GM18526 (cell line): Measurements from ENCODE around the gene PTK6.

Source experiments
- POLR2A ChIP-seq: IDR thresholded peaks from 3 replicates; pipeline ENCODE4 v1.6.1; 2011; ENCODE audit not compliant: insufficient read length; ENCODE audit errors: extremely low read depth

The PTK6 gene

DNA sequence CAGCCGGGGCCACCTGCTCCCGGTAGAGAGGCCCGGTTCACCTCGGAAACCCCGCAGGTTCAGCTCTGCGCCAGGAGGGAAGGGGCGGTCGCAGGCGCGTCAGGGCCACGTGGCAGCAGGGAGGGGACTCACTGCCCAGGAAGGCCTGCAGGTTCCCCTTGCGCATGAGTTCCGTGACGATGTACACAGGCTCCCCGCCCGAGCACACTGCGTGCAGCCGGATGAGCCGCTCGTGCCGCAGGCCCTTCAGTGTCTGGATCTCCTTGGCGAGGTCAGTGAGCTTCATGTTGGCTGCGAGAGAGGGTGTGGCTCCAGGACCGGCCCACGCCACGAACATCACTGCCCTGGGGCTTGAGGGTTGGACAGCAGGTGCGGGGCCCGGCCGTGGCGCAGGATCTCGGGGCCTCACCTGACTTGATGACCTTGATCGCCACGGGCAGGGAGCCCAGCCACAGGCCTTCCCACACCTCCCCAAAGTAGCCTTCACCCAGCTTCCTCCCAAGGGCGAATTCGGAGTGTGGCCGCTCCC lies 4.9 kb upstream of the PTK6 start:
- no peak for TF ChIP-seq POLR2A

DNA sequence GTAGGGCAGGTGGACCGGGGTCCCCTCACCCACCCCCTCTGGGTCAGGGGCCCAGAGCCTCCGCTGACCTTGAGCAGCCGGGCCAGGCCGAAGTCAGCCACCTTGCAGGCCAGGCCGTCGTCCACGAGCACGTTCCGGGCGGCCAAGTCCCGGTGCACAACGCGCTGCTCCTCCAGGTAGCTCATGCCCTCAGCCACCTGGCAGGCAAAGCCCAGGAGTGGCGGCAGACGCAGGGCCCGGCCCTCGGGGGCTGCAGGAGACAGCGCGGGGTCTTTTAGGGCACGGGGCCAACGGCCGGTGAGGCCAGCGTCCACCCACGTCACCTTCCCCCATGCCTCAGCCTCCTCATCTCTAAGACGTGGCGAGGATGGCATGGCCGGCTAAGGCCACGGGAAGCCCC lies 4.2 kb upstream of the PTK6 start:
- TF ChIP-seq POLR2A: no peak

DNA sequence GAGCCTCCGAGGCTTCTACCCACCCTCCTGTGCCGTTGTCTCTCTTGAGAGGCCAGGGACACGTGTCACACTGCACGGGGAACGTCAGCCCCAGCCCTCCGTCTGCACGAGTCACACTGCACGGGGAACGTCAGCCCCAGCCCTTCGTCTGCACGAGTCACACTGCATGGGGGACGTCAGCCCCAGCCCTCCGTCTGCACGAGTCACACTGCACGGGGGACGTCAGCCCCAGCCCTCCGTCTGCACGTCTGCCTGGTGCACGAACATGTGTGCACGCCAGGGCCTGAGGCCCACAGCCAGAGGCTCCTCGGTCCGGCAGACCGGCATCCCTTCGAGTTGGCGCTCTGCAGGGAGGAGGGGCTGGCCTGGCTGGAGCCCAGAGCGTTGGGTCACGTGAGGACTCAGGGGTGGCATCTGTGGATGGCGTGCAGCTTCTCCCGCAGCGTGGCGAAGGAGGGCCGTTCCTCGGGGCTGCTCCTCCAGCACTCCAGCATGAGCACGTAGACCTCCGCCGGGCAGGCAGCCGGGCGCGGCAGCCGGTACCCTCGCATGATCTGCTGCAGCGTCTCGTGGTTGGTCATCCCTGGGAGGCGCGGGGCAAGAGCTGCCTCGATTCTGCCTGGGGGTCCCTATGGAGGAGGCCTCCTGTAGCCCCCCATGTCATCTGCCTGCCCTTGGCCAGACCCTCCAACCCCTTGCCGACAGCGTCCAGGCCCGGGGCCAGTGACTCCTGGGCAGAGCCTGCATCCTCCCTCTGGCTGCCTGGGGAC lies 3.4 kb upstream of the PTK6 start:
- no peak for TF ChIP-seq POLR2A

DNA sequence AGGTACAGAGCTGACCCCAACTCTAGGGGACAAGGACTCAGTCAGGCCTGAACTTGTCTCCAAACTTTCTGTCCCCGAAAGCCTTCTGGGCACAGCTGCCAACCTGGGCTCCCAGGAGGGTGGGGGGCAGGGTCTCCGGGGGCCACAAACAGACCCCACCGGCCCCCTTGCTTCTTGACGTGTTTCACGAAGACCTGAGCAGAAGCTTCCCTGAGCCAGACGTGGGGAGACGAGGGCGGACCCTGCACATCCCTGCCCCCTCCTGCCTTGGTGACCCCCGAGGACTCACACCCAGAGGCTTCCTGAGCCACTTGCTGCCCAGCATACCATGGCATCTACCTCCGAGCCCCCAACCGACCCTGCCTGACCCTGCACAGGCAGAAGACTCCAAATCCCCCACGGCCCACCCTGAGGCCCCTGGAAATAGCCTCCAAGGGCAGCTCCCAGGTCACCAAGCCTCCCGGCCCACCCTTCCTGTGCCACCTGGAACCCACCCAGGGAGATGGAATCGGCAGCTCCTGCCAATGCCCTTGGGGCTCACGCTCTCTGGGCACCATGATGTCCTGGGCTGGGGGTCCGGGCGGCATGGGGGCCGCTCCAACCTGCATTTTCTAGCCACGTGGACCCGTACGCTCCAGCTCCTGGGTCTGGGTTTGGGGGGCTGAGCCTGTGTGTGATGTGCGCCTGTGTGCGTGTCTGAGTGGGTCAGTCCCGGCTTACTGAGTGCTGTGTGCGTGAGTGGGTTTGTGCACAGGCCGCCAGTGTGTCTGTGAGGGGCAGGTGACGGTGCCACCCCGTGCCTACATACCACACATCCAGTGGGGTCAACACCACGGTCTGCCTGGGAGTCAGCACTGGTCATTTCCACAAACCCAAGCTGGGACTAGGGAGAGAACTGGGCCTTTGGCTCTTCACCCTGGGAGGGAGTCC lies 2.5 kb upstream of the PTK6 start:
- TF ChIP-seq POLR2A: no peak

DNA sequence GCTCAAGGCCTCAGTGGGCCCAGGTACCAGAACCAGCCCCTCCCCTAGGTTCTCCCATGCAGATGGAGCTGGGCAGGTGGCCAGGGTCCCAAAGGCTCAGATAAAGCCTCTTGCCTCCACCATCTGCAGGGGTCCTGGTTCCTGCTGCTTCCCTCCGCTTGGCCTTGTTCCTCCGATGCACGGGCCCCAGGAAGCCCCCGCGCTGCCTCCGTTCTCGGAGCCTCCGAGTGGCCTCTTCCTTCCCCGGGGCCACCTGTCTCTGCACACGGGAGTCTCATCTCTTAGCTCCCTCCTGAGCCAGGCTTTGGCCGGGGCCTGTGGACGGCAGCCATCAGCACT lies 1.9 kb upstream of the PTK6 start:
- no peak for TF ChIP-seq POLR2A

DNA sequence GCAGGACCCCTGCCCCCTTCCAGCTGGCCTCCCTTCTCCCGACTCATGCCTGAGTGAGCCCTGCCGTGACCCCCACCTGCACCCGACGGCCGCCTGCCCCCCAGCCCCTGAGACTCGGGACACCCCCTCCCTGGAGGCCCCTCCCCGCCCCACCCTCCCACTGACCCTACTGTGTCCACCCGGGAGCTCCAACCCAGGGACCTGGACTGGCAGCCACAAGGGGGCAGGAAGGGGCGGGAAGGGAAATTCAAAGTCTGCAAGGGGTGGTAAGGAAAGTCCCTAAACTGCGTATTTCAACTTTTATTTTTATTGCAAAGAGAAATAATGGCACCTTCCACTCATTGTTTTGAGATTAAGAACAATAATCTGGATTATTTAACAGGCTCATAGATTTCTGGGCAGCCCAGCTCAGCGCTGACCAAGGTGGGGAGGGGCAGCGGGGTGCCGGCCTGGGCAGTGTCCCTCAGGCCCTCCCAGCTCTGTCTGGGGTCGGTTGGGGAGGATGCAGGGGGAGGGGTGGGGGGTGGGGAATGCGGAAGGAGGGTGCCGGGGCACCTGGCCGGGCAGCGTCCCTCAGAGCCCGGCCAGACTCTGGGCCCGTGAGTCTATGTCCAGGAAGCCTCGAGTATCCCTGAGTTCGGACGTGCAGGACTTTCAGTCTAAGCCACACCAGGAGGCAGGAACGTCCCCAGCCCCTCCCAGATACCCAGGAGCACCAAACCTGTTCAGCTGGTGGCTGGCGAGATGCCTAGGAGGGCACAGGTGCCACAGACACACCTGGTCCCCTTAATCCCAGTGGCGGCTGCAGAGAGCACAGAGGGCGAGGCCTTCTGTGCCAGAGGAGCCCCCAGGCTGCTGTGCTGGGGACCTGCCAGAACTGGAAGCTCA lies 1.3 kb upstream of the PTK6 start:
- no peak for TF ChIP-seq POLR2A

DNA sequence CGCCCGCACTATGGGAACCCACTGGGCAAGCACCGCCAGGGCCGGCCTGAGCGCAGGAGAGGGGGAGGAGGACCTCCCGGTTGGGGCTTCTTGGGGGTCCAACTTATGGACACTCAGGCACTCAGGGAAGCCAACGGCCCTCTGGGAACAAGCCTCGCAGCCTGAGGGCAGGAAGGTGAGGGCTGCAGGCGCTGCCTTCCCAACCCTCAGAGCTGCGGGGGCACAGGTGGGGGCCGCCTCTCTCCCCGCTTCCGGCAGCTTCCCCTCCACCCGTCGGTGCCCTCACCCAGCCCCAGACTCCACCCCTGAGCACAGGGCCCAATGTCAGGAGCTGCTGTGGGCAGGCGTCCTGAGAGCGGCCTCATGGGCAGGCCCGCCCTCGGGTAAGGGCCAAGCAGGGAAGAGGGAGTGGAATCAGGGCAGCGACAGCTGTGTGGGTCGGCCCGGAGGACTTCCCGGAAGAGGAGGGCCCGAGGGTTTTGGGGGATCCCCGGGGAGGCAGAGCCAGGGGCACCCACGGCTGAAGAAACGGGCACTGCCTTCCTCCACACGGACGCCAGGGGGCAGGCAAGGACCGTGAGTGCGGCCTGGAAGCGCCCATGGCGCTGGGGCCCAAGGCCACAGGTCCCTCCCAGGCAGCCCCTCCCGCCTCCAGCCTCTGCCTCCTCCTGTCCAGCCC lies 488 bp upstream of the PTK6 start:
- peak; percentile 73 for TF ChIP-seq POLR2A

DNA sequence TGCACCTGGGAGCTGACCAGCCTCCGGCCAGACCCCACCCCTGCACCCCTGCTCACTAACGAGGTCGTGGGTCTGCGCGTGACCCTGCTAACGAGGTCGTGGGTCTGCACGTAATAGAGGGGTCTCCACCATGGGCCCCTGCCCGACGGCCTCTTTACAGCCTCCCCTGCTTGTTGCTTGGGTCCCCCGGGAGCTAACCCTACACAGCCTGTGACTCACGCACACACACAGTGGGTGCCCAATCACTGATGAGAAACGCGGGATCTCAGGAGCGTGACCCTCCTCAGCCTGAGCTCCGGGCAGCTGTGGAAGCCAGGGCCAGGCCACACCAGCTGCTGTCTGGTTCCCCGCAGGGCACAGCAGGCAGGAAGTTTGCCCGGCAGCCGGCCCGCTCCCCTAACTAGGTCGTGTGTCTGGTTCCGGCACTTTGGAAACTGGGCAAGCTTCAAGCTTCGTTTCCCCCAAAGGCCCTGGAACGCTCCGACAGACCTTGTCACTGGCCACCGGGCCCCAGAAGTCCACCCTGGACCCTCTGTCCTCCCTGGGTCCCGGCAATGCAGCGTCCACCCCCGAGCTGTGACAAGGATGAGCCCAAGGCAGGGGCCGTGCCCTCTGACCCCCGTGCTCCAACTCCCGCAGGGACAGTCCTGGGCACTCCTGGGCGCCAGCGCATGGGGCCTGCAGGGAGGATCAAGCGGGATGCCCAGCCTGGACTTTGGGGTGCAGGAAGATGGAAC lies 767 bp downstream of the PTK6 start:
- TF ChIP-seq POLR2A: no peak

DNA sequence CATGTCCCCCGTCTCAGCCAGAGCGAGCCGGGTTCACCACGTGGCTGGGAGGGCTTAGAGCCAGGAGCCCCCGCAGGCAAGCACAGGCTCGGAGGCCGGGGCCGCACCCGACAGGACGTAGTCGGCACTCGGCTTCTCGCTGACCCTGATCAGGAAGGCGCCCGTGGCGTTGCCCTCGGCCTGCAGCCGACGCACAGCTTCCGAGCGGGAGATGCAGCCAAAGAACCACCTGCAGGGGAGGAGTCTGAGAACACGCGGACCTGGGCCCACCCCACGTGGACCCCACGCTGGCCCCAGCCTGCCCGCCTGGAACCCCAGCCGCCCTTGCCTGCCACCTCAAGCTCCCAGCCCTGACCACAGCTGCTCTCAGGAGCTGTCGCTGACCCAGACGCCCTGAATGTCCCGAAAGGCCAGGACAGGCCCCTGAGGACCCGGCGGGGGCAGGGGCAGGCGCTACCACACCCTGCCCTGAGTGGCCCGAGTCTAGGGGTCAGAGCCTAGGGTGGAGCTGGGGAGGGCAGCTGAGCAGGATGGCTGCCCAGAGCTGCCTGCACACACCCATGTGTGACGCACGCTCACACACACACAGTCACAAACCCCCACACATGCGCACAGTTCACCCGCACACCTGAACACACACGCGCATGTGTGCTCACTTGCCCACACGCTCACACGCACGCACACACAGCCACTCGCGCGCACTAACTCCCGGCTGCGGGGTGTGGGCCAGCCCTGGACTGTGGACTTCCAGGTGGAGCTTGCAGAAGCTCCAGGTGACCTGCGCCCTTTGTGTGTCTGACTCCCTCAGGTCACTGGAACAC lies 2.1 kb downstream of the PTK6 start:
- TF ChIP-seq POLR2A: no peak

DNA sequence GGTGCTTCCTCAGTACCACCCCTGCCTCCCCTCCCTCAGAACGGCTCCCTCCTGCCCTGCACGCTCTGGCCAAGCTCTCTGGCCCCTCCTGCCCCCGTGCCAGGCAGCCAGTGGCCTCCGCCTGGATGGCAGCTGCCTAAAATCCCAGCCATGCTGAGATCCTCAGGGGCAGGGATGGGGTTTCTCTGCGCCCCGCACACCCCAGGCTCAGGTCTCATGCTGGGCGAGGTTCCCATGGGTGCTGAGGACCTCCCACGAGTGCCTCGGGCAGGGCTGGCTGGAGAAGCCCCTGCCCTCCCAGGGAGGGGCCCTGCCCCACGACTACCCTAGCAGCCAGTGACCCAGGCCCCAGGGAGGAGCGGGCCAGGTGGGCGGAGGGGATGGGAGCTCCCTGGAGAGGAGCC lies 2.7 kb downstream of the PTK6 start:
- TF ChIP-seq POLR2A: no peak

DNA sequence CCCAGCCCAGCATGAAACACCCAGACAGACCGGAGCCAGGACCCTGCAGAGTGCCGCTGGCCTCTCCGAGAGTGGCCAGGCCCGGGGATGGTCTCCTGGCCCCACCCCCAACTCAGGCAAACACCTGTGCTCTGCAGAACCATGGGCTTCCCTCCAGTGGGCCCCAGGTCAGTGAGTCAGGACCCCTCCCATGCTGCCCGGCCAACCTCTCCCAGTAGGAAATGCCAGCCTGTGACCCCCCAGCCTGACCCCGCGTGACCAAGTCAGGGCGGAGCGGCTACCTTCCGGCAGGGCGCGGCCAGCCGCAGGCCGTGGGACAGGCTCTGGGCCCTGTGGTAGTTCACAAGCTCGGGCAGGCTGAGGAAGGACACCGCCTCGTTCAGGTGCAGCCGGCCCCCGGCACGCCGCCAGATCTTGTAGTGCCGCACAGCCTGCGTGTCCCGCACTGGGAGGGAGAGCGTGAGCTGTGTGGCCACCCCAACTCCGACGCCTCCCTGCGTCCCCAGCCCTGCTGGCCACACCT lies 3.2 kb downstream of the PTK6 start:
- TF ChIP-seq POLR2A: no peak

DNA sequence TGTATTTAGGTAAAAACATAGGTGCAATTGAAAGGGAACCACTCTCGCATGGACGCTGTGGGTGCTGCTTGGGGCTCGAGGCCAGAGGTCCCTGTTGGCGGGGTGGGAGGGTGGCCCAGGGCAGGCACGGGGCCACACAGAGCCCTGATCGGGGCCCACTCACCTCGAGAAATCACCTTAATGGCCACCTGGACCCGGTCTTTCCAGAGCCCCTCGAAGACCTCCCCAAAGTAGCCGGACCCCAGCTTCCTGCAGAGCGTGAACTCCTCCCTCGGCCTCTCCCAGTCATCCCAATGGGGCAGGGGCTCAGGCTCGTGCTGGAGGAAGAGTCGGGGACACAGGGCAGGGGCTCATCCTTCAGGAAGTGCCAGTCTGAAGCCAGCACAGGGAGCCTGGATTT lies 3.8 kb downstream of the PTK6 start:
- TF ChIP-seq POLR2A: no peak

DNA sequence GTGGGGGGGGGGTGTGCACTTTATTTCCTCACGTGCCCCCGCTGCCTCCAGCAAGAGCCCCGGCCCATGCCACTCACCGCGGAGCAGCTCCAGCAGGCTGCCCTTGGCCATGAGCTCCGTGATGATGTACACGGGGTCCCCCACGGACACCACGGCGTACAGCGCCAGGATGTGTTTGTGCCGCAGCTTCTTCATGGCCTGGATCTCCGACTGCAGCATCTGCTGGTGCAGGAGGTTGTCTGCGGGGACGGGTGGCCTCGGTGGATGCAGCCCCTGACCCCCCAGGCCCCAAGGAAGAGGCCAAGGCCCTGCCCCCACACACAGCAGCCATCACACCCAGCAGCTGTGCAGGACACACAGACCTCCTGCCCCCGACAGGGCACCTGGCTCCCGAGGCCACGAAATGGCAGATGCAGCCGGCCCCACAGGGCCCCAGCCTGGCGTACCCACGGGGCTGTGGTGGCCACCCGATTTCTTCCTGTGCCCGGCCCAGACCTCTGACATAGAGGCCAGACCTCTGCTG lies 4.7 kb downstream of the PTK6 start:
- no peak for TF ChIP-seq POLR2A
